Spleen (tissue), 11 donors: Measurements from ENCODE around the gene PAN2. TPM values are rescaled to one million over a fixed set of nuclear protein-coding genes. Genes with fewer than 3 reads are reported as not detected.

ENCODE experiments used
- DNase-seq: peaks from one replicate; pipeline ENCODE4 v3.0.0-alpha.2; 2020
- H3K27ac ChIP-seq, 8 donors: fragments of 200-600 bp; sonication (generic) in 7 of 8; 1 replicate in 4 of 8; 2 replicates in 4 of 8; pipeline versions ENCODE4 v1.5.0 to v1.8.0; 2016 to 2021; ENCODE audit warnings: inconsistent platforms in 4 of 8, mild to moderate bottlenecking in 4 of 8, moderate library complexity in 1 of 8
- H3K27me3 ChIP-seq, 7 donors: fragments of 200-600 bp; sonication (generic) in 6 of 7; replicated peaks in 1 of 7; 1 replicate in 4 of 7; 2 replicates in 3 of 7; pipeline versions ENCODE4 v1.5.0 to v1.8.0; 2016 to 2021; ENCODE audit warnings: inconsistent platforms in 3 of 7, mild to moderate bottlenecking in 1 of 7
- H3K36me3 ChIP-seq, 6 donors: fragments of 200-600 bp; sonication (generic) in 5 of 6; 1 replicate in 4 of 6; 2 replicates in 2 of 6; pipeline versions ENCODE4 v1.5.0 to v1.8.0; 2016 to 2021; ENCODE audit warnings: inconsistent platforms in 2 of 6
- H3K4me1 ChIP-seq, 6 donors: fragments of 200-600 bp; sonication (generic) in 5 of 6; 1 replicate in 3 of 6; 2 replicates in 3 of 6; pipeline versions ENCODE4 v1.5.0 to v1.8.0; 2016 to 2021; ENCODE audit warnings: inconsistent platforms in 3 of 6
- H3K4me3 ChIP-seq, 8 donors: fragments of 200-600 bp; sonication (generic) in 7 of 8; 1 replicate in 4 of 8; 2 replicates in 4 of 8; pipeline versions ENCODE4 v1.5.0 to v1.8.0; 2016 to 2021; ENCODE audit warnings: inconsistent platforms in 4 of 8, mild to moderate bottlenecking in 4 of 8, moderate library complexity in 2 of 8
- H3K9me3 ChIP-seq, 8 donors: fragments of 200-600 bp; sonication (generic) in 7 of 8; 1 replicate in 4 of 8; 2 replicates in 4 of 8; pipeline versions ENCODE4 v1.5.0 to v1.8.0; 2016 to 2021; ENCODE audit warnings: inconsistent platforms in 4 of 8
- CTCF ChIP-seq, 11 experiments: fragments of 200-600 bp in 7 of 11; fragments of 450-650 bp in 4 of 11; sonication (generic) in 4 of 11; IDR thresholded peaks in 8 of 11; conservative IDR thresholded peaks in 3 of 11; 1 replicate in 7 of 11; 2 replicates in 4 of 11; pipeline versions ENCODE4 v1.4.0 to v1.8.0; 2016 to 2021; ENCODE audit warnings: antibody characterized with exemption in 11 of 11, inconsistent platforms in 4 of 11, mild to moderate bottlenecking in 1 of 11
- POLR2A ChIP-seq, 3 donors: fragments of 450-650 bp; IDR thresholded peaks; one replicate each; pipeline ENCODE4 v1.5.1; 2017; ENCODE audit warnings: antibody characterized with exemption in 3 of 3, mild to moderate bottlenecking in 1 of 3
- POLR2AphosphoS5 ChIP-seq, 3 donors: sonication (generic); formaldehyde crosslinking; IDR thresholded peaks; one replicate each; pipeline ENCODE4 v1.5.1; 2017; ENCODE audit warnings: antibody characterized with exemption in 3 of 3
- WGBS, 5 donors: extraction: QIAGEN DNeasy Blood & Tissue Kit in 3 of 5; methylation state at CpG; one replicate each; pipeline versions ENCODE4 v1.1.5 to v1.1.7; 2013 to 2018; 5-methylcytosine and 5-hydroxymethylcytosine counted together
- intact Hi-C: fragments of 100-400 bp; cut with DNase I; formaldehyde crosslinking; loops from one replicate; pipeline ENCODE4 v1.15.0; 2023; ENCODE audit warnings: low total_unique reads
- polyA plus RNA-seq, 3 donors: library from polyadenylated mRNA; stranded (reverse); fragments of 200-250 nt; gene quantifications; one replicate each; pipeline ENCODE4 v1.2.1, GENCODE V29; 2013
- total RNA-seq, 7 donors: library from RNA; depleted of rRNA in 3 of 7; stranded (reverse); fragments of >200 nt in 3 of 7; fragmentation: NEBNext Ultra II Directional in 4 of 7; extraction: Animal tissue kit (Norgen Biotek cat#: 25700) in 4 of 7; gene quantifications; one replicate each; pipeline versions ENCODE4 v1.1.0 to v1.2.1, GENCODE V29; 2016 to 2021
- donor health status: healthy with polysubstance abuse.
- donor health status: DM: no; HTN: no; CAD: no; lungs with moderate emphysema.
- donor health status: DM: no; HTN: no; CAD: no.
- donor health status: Bipolar disorder and iron deficiency.
- donor health status: healthy.
- donor health status: DM: no; HTN: no; CAD: no.
- donor health status: DM: yes; HTN: yes; CAD: no.

The PAN2 gene
- total and polyA plus RNA-seq, 10 donors: 34.8 to 132 (median 86.8) TPM

- TF ChIP-seq CTCF (IDR thresholded peaks at IDR 0.05 in 8 of 11, conservative IDR thresholded peaks at IDR 0.05 in 3 of 11): no peak
- no peak for TF ChIP-seq POLR2AphosphoS5 (IDR thresholded peaks at IDR 0.05)
- no peak for TF ChIP-seq POLR2A (IDR thresholded peaks at IDR 0.05)
- Histone ChIP-seq H3K4me1 (peaks cover 25 to 87% (median 71%) of the 10 kb centered on the region in 6 donors), H3K36me3 (peaks cover 0 to 51% (median 2%) of the 10 kb centered on the region in 6 donors), H3K27me3 (no peaks in the 10 kb centered on the region), H3K27ac (peak overlapping the region in 6 of 8 donors; percentile 91 to 99 (median 96)), H3K9me3 (no peaks in the 10 kb centered on the region), H3K4me3 (peak overlapping the region; percentile 84 to 95 (median 94))
- no peak for DNase-seq
- intact Hi-C loops: no loop called here
- 55 to 74% (median 62%) methylated on average over 5 of the region's 5 CpGs for WGBS, 5 donors
These were observed 35.0 kb downstream of the PAN2 start for GRCh38 chr12:56298828-56299227.

GRCh38 chr12:56297400-56297799 lies 36.4 kb downstream of the PAN2 start:
- no peak for DNase-seq
- H3K27me3 ChIP-seq: no peaks in the 10 kb centered on the region
- H3K4me1 ChIP-seq: peaks cover 29 to 93% (median 71%) of the 10 kb centered on the region in 6 donors
- intact Hi-C loops: no loop called here
- 79 to 91% (median 87%) methylated on average over 8 of the region's 8 CpGs for WGBS, 5 donors
- H3K4me3 ChIP-seq: no peak overlapping the region
- no peaks in the 10 kb centered on the region for H3K9me3 ChIP-seq
- H3K36me3 ChIP-seq: peaks cover 0 to 61% (median 3%) of the 10 kb centered on the region in 6 donors
- no peak for TF ChIP-seq CTCF (IDR thresholded peaks at IDR 0.05 in 8 of 11, conservative IDR thresholded peaks at IDR 0.05 in 3 of 11)
- TF ChIP-seq POLR2A (IDR thresholded peaks at IDR 0.05): no peak
- TF ChIP-seq POLR2AphosphoS5 (IDR thresholded peaks at IDR 0.05): no peak
- peak overlapping the region in 3 of 8 donors; percentile 13 to 99 (median 98) for H3K27ac ChIP-seq

GRCh38 chr12:56296295-56296694 lies 37.5 kb downstream of the PAN2 start:
- peak overlapping the region in 1 of 8 donors; percentile 11 for H3K4me3 ChIP-seq
- no peak for TF ChIP-seq CTCF (IDR thresholded peaks at IDR 0.05 in 8 of 11, conservative IDR thresholded peaks at IDR 0.05 in 3 of 11)
- H3K36me3 ChIP-seq: peaks cover 0 to 72% (median 5%) of the 10 kb centered on the region in 6 donors
- no peaks in the 10 kb centered on the region for H3K9me3 ChIP-seq
- intact Hi-C loops: no loop called here
- no peak for DNase-seq
- peak overlapping the region in 7 of 8 donors; percentile 5 to 99 (median 25) for H3K27ac ChIP-seq
- H3K4me1 ChIP-seq: peaks cover 29 to 93% (median 68%) of the 10 kb centered on the region in 6 donors
- H3K27me3 ChIP-seq: no peaks in the 10 kb centered on the region
- 47 to 60% (median 51%) methylated on average over 5 of the region's 5 CpGs for WGBS, 5 donors

- H3K9me3 ChIP-seq: no peaks in the 10 kb centered on the region
- H3K4me3 ChIP-seq: no peak overlapping the region
- no peak for DNase-seq
- no peak for TF ChIP-seq POLR2A (IDR thresholded peaks at IDR 0.05)
- no peak overlapping the region for H3K27ac ChIP-seq
- no peaks in the 10 kb centered on the region for H3K27me3 ChIP-seq
- H3K36me3 ChIP-seq: peaks cover 0 to 96% (median 13%) of the 10 kb centered on the region in 6 donors
- 59 to 80% (median 74%) methylated on average over 5 of the region's 5 CpGs for WGBS, 5 donors
- intact Hi-C loops: no loop called here
- peaks cover 19 to 98% (median 59%) of the 10 kb centered on the region in 6 donors for H3K4me1 ChIP-seq
These were observed 40.0 kb downstream of the PAN2 start for GRCh38 chr12:56293795-56294194.
